Stimulated activated CD4-positive, alpha-beta T cell treated with anti-CD3 and anti-CD28 coated beads, Interleukin-15, amount 100 ng/mL, for 48 hours (primary cell): ENCODE data around the gene LRRC8B.

ENCODE experiments used
- DNase-seq, 2 donors: peaks; one replicate each; pipeline ENCODE4 v3.0.0-alpha.2; 2020; ENCODE audit warnings: low read depth in 2 of 2

Gene LRRC8B

GRCh38 chr1:89547563-89548116, 23.0 kb downstream of the LRRC8B start:
- no peak for DNase-seq

GRCh38 chr1:89548122-89548857, 23.7 kb downstream of the LRRC8B start:
- no peak for DNase-seq

- DNase-seq, result no peak
These were observed 26.4 kb downstream of the LRRC8B start for GRCh38 chr1:89550995-89551394.

GRCh38 chr1:89552471-89553081, 27.9 kb downstream of the LRRC8B start:
- DNase-seq, result no peak

GRCh38 chr1:89553157-89553556, 28.5 kb downstream of the LRRC8B start:
- DNase-seq, result no peak

DNA sequence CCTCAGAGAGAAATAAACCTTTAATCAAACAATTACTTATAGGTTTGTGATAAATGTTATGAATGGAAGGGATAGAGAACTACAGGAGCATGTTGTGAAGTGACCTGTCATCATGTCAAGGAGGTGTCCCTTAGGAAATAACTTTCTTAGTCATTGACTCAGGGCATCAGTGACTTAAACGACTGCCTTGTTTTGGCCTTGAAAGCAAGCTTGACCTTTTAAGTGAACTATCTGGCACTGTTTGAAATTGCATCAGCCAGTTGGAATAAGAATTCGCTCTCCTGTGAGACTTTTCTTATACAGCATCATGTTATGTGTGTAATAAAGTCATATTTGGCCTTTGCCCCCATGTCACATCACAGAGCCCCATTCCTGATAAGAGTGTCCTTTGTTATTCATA, 30.9 kb downstream of the LRRC8B start:
- DNase-seq, result no peak

- no peak for DNase-seq
These were observed 32.3 kb downstream of the LRRC8B start for GRCh38 chr1:89556726-89557444.

DNA sequence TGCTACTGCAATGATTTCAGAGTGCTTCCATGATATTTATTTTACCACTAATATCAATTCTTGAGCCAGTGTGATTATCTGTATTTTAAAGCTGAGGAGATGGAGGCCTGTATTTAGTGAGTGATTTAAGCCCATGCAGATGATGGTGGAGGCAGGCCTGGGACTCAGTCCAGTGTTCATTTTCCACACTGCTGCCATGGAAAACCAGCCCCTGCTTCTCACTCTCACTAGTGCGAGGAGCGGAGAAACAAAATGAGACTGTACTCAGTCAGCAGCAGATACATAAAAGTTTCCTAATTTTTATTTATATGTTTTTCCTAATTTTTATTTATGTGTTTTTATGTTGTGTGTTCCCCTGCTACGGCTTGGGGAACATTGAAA, 32.8 kb downstream of the LRRC8B start:
- no peak for DNase-seq

- DNase-seq, result no peak
These were observed 33.3 kb downstream of the LRRC8B start for GRCh38 chr1:89557956-89558355.

DNA sequence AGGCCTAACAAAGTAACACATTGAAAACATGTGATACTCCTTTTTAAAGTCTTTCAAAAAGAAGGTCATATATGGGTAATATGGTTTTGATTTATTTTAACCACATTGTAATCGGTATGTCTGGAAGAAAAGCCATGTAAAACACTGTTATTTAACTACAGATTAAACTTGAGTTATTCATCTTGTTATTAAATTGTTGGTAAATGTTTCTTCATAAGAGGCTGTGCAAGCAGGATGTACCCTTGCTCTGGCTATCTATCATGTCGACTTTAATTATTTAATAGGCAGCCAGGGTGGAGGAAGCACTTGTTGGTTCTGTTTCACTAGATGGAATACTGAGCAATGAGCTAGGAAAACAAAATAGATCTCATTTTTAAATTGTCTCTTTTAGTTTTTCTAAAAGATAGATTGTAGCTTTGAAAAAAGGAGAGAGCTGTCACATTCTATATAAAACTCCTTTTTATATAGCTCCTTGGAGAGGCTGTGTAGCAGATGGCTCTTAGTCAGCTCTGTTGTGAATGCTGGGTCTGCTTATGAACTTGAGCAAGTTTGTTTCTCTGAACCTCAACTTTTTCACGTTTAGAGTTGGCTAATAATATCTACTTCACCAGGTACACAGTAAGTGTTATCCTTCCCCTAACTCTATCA, 39.5 kb downstream of the LRRC8B start:
- no peak for DNase-seq

- no peak for DNase-seq
These were observed 40.9 kb downstream of the LRRC8B start for GRCh38 chr1:89565521-89565920.

- DNase-seq, result no peak
These were observed 42.1 kb downstream of the LRRC8B start for GRCh38 chr1:89566761-89567174.

- no peak for DNase-seq
These were observed 43.2 kb downstream of the LRRC8B start for GRCh38 chr1:89567797-89568196.

- DNase-seq, result no peak
These were observed 48.8 kb downstream of the LRRC8B start for GRCh38 chr1:89573410-89573809.

DNA sequence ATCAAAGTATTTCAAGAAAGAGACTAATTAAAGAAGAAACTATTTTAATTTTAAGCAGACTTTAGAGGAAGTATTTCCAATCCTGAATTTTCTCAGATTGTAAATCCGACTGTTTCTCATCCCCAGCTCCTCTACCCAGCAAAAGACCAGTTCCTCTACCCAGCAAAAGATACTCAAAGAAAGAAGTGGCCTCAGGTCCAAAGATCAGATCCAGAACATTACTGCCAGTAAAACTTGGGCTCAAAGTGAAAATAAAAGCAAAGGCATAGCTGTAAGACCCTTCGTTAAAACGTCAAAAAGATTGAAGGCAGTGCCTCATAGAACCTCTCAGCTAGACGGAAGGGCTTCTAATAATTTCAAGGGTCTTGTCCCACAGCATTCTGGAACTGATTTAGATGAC, 50.0 kb downstream of the LRRC8B start:
- no peak for DNase-seq

- no peak for DNase-seq
These were observed 50.6 kb downstream of the LRRC8B start for GRCh38 chr1:89575207-89575606.

- no peak for DNase-seq
These were observed 51.4 kb downstream of the LRRC8B start for GRCh38 chr1:89576013-89576412.

DNA sequence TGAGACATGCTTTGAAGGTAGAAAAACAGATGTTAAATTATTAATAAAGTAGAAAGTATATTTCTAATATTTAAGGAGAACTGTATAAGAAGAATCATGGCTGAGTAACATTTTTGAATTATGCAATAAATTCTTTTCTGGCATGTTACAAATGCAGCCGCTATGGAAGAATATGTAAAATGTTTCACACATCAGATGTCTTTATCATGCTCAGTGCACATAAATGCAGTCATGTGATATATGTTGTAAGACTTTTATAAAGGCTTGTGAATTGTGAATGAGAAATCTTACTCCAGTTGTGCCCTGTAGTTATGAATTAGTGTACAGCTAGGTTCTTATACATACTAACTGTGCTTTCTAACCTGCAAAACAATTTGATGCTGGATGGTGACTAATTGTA, 53.5 kb downstream of the LRRC8B start:
- no peak for DNase-seq

DNA sequence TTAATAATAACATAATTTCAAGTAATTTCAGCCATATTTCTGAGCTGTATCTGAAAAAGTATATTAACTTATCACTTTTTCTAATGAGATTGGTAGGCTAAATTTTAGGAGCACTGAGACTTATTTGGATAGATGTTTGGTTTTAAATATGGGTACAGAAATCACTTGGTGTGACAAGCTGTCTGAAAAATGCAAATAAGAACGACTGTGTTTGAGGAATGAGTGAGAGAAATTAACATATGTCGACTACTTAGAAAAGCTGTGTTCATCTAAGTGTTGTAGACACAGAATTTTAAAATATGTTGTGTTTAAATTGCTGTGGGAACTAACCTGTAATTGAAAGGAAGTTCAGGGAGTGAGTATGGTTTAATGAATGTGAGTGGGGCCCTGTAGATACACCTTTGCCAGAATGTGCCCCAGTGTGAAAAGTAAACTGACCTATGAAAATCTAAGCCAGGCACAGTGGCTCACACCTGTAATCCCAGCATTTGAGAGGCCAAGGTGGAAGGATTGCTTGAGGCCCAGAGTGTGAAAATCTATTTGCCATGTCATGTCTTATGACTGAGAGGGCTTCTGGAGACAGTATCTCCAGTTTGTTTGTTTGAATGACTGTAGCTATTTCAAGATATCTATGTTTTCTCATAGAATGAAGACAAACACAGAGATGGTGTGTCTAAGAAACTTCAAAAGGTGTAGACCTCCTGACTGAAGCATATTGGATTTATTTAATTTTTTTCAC, 54.5 kb downstream of the LRRC8B start:
- DNase-seq, result no peak

DNA sequence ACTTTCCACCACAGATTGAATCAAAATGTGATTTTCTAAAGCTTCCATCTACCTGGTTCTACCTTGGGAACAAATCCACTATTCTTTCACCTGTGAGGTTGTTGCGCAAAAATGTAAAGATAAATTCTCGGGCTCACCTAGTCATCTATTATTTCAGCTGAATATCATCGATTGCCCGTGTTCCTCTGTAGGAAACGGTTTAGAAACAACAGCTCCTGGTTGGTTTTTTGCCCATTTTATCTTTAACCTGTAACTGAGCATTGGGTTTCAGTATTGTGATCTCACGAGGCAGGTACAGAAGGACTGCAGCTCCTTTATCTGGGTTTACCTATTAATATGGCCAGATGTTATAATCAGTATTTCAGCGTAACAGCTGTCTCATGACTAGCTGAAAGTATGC, 55.4 kb downstream of the LRRC8B start:
- no peak for DNase-seq

DNA sequence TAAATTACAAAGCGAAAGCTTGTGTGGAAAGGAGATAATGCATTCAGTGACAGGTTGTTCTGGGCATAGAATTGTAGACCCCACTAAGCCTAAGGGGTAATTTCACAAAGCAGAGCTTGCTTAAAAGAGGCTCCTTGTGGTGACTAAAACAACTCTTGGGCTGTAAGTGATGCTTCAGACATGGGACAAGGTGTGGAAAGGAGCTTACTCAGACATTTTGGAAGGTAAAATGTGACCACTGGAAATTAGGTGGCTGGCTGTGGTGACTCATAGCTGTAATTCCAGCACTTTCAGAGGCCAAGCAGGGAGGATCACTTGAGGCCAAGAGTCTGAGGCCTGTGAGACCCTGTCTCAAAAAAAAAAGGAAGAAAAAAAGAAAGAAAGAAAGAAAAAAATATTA, 57.2 kb downstream of the LRRC8B start:
- no peak for DNase-seq

DNA sequence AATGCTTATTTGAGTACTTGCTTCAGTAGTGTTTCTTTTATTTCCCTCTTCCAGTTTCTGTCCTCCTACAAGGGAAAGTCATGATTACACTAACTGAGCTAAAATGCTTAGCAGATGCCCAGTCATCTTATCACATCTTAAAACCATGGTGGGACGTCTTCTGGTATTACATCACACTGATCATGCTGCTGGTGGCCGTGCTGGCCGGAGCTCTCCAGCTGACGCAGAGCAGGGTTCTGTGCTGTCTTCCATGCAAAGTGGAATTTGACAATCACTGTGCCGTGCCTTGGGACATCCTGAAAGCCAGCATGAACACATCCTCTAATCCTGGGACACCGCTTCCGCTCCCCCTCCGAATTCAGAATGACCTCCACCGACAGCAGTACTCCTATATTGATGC, 57.9 kb downstream of the LRRC8B start:
- no peak for DNase-seq
